GM23248 (cell line): Measurements from ENCODE around the gene TMC1. TPM values are rescaled to one million over a fixed set of nuclear protein-coding genes. Genes with fewer than 3 reads are reported as not detected.
"Not testable (repeated sequence)": the region's sequence is repeated elsewhere in the genome, so short reads cannot be mapped to it uniquely, and the experiment has no call there.

Source experiments
- DNase-seq: peaks from one replicate; pipeline ENCODE4 v3.0.0-alpha.2; 2015
- H2AFZ ChIP-seq: fragments of 200-600 bp; sonication (generic); 2 replicates; pipeline ENCODE4 v1.6.1; 2016; ENCODE audit warnings: antibody characterized with exemption
- H3F3A ChIP-seq: fragments of 200-600 bp; sonication (generic); 2 replicates; pipeline ENCODE4 v1.6.1; 2016; ENCODE audit warnings: mild to moderate bottlenecking, antibody characterized with exemption, mixed run types; ENCODE audit not compliant: insufficient read depth
- H3K27ac ChIP-seq: fragments of 200-600 bp; sonication (generic); 2 replicates; pipeline ENCODE4 v1.5.1; 2016; ENCODE audit warnings: mild to moderate bottlenecking
- H3K27me3 ChIP-seq: fragments of 200-600 bp; sonication (generic); replicated peaks from 2 replicates; pipeline ENCODE4 v1.6.1; 2016; ENCODE audit warnings: mild to moderate bottlenecking; ENCODE audit not compliant: insufficient read depth
- H3K36me3 ChIP-seq: fragments of 200-600 bp; sonication (generic); 2 replicates; pipeline ENCODE4 v1.6.1; 2016; ENCODE audit warnings: low read depth, mild to moderate bottlenecking
- H3K4me1 ChIP-seq: fragments of 200-600 bp; sonication (generic); 2 replicates; pipeline ENCODE4 v1.6.1; 2016; ENCODE audit warnings: mild to moderate bottlenecking; ENCODE audit not compliant: insufficient read depth
- H3K4me2 ChIP-seq: fragments of 200-600 bp; sonication (generic); one replicate; pipeline ENCODE4 v1.6.1; 2016; ENCODE audit warnings: mild to moderate bottlenecking; ENCODE audit not compliant: unreplicated experiment
- H3K4me3 ChIP-seq: fragments of 200-600 bp; sonication (generic); 2 replicates; pipeline ENCODE4 v1.5.1; 2016; ENCODE audit warnings: mild to moderate bottlenecking
- H3K79me2 ChIP-seq: fragments of 200-600 bp; sonication (generic); 2 replicates; pipeline ENCODE4 v1.6.1; 2016; ENCODE audit warnings: mild to moderate bottlenecking; ENCODE audit not compliant: insufficient read depth
- H3K9ac ChIP-seq: fragments of 200-600 bp; sonication (generic); 2 replicates; pipeline ENCODE4 v1.6.1; 2016; ENCODE audit warnings: mild to moderate bottlenecking
- H3K9me2 ChIP-seq: fragments of 200-600 bp; sonication (generic); 2 replicates; pipeline ENCODE4 v1.6.1; 2016; ENCODE audit warnings: mixed run types, mild to moderate bottlenecking, moderate library complexity; ENCODE audit not compliant: insufficient read depth
- H3K9me3 ChIP-seq: fragments of 200-600 bp; sonication (generic); one replicate; pipeline ENCODE4 v1.6.1; 2017; ENCODE audit warnings: low read depth
- H4K20me1 ChIP-seq: fragments of 200-600 bp; sonication (generic); 2 replicates; pipeline ENCODE4 v1.6.0; 2016; ENCODE audit not compliant: insufficient read depth
- EZH2 ChIP-seq: fragments of 200-600 bp; sonication (generic); IDR thresholded peaks from 2 replicates; pipeline ENCODE4 v1.6.1; 2018; ENCODE audit warnings: antibody characterized with exemption, mild to moderate bottlenecking; ENCODE audit not compliant: insufficient read depth, poor library complexity, severe bottlenecking
- EZH2phosphoT487 ChIP-seq: fragments of 200-600 bp; sonication (generic); IDR thresholded peaks from 2 replicates; pipeline ENCODE4 v1.6.1; 2018; ENCODE audit warnings: antibody characterized with exemption, moderate library complexity, mild to moderate bottlenecking, low read depth; ENCODE audit not compliant: insufficient read depth
- WGBS, 2 experiments: methylation state at CpG; one replicate each; pipeline ENCODE4 v1.1.6; 2015 to 2017; ENCODE audit warnings: low lambda C conversion rate in 2 of 2, low coverage in 1 of 2; ENCODE audit errors: missing lambda C conversion rate in 2 of 2; 5-methylcytosine and 5-hydroxymethylcytosine counted together
- in situ Hi-C: fragments of 300-500 bp; cut with MboI; formaldehyde crosslinking; loops from 2 replicates; pipeline ENCODE4 v1.15.0; 2020
- polyA plus RNA-seq: library from polyadenylated mRNA; unstranded; fragments of >200 nt; fragmentation: Nextera tagmentation; extraction: Ambion mirVana; gene quantifications from 2 replicates; pipeline ENCODE4 v1.2.1, GENCODE V29; 2016
- total RNA-seq: library from RNA; depleted of rRNA; stranded (reverse); fragments of >200 nt; shearing (Covaris generic); gene quantifications from 2 replicates; pipeline ENCODE4 v1.2.3, GENCODE V29; 2014

Gene TMC1
- total and polyA plus RNA-seq, 2 experiments from 2014 or later: 0.45 TPM; not detected in 1

- Histone ChIP-seq H4K20me1 (no peaks in the 10 kb centered on the region), H3K27me3 (0 out of 2 replicates have a peak, but pooled peaks cover 6% of the 10 kb centered on the region), H3K9me2 (no peaks in the 10 kb centered on the region), H2AFZ (no peak overlapping the region), H3K9ac (no peak overlapping the region), H3K9me3 (no peaks in the 10 kb centered on the region), H3K4me2 (no peak overlapping the region), H3K27ac (no peak overlapping the region), H3K4me3 (no peak overlapping the region), H3F3A (no peaks in the 10 kb centered on the region), H3K79me2 (no peaks in the 10 kb centered on the region), H3K4me1 (no peaks in the 10 kb centered on the region), H3K36me3 (no peaks in the 10 kb centered on the region)
- TF ChIP-seq EZH2phosphoT487: no peak
- TF ChIP-seq EZH2: no peak
- 77 to 80% methylated on average over 6 of the region's 6 CpGs for WGBS, 2 experiments
- DNase-seq: no peak
- in situ Hi-C loops: no loop called here
Observed at GRCh38 chr9:72836790-72837189, 315.4 kb downstream of the TMC1 start.

- H2AFZ ChIP-seq: no peak overlapping the region
- no peaks in the 10 kb centered on the region for H4K20me1 ChIP-seq
- TF ChIP-seq EZH2: no peak
- no peak for TF ChIP-seq EZH2phosphoT487
- H3K9ac ChIP-seq: no peak overlapping the region
- no peaks in the 10 kb centered on the region for H3K27me3 ChIP-seq
- WGBS, 2 experiments: 58 to 61% methylated on average over 3 of the region's 3 CpGs
- no peak overlapping the region for H3K4me3 ChIP-seq
- no peaks in the 10 kb centered on the region for H3K79me2 ChIP-seq
- no peaks in the 10 kb centered on the region for H3K4me1 ChIP-seq
- no peaks in the 10 kb centered on the region for H3K9me2 ChIP-seq
- no peak for DNase-seq
- in situ Hi-C loops: no loop called here
- no peak overlapping the region for H3K4me2 ChIP-seq
- H3K27ac ChIP-seq: no peak overlapping the region
- H3F3A ChIP-seq: no peaks in the 10 kb centered on the region
- no peaks in the 10 kb centered on the region for H3K9me3 ChIP-seq
- no peaks in the 10 kb centered on the region for H3K36me3 ChIP-seq
Observed at GRCh38 chr9:72839085-72839484, 317.7 kb downstream of the TMC1 start.

DNA sequence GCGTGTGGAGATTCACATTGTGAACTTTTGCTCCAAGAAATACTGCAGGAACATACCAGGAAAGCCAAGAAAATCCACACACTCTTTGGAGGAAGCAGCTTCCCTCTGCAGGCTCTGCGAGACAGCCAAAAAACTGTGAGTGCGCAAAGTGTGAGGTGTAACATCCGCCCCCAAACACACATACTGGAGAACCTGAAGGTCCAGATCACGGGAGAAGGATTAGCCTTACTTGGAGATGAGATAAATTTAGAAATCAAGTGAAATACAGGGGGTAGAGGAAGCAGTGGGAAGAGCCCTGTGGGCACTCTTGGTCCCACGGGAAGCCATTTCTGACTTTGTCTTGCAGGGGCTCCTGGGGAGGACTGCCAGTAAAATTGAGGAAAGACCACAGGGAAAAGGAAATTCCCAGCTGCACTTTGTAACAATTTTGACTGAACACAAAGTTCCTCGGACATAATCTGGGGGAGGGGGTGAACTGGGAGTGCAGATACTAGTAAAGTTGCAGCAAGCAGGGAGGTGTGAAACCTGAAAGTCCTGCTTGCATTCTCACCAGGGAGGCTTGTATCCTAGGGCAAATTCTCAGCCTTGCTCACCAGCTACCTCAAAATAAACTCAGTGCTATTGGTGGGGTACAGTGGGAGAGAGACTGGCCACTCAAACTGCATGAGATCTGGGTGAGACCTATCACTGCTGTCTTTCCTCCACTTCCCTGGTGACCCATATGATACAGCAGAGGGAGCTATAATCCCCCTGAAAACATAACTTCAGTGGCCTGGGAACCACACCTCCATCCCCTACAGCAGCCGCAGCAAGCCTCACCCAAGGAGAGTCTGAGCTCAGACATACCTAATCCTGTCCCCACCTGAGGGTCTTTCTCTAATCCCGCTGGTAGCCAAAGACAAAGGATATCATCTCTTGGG is 322.4 kb downstream of the TMC1 start:
- H3K9ac ChIP-seq: no peak overlapping the region
- no peak for DNase-seq
- no peak for TF ChIP-seq EZH2
- no peak for TF ChIP-seq EZH2phosphoT487
- 72% methylated on average over 9 of the region's 9 CpGs for WGBS, 2 experiments
- no peak overlapping the region for H3K27ac ChIP-seq
- H2AFZ ChIP-seq: no peak overlapping the region
- no peaks in the 10 kb centered on the region for H3K27me3 ChIP-seq
- no peaks in the 10 kb centered on the region for H3F3A ChIP-seq
- no peaks in the 10 kb centered on the region for H3K4me1 ChIP-seq
- no peak overlapping the region for H3K4me3 ChIP-seq
- no peak overlapping the region for H3K4me2 ChIP-seq
- H3K79me2 ChIP-seq: no peaks in the 10 kb centered on the region
- peaks cover 4% of the 10 kb centered on the region for H3K9me3 ChIP-seq
- H3K36me3 ChIP-seq: no peaks in the 10 kb centered on the region
- no peaks in the 10 kb centered on the region for H3K9me2 ChIP-seq
- H4K20me1 ChIP-seq: no peaks in the 10 kb centered on the region
- in situ Hi-C loops: no loop called here

DNA sequence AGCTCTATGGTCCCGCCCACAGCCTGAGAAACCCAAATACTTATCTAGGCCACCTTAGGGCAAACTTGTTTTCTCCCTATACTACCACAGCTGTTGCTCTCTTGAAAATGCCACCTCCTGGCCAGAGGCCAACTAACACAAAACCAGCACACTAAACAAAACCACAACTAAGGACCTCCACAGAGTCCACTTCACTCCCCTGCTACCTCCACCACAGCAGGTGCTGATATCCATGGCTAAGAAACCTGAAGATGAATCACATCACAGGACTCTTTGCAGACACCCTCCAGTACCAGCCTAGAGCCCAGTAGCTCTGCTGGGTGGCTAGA is 323.0 kb downstream of the TMC1 start:
- Histone ChIP-seq H3K4me1 (no peaks in the 10 kb centered on the region), H3K9ac (no peak overlapping the region), H3K4me3 (no peak overlapping the region), H4K20me1 (no peaks in the 10 kb centered on the region), H3K9me3 (peaks cover 4% of the 10 kb centered on the region), H3K9me2 (no peaks in the 10 kb centered on the region), H2AFZ (no peak overlapping the region), H3K27me3 (no peaks in the 10 kb centered on the region), H3F3A (no peaks in the 10 kb centered on the region), H3K36me3 (no peaks in the 10 kb centered on the region), H3K79me2 (no peaks in the 10 kb centered on the region), H3K27ac (no peak overlapping the region), H3K4me2 (no peak overlapping the region)
- in situ Hi-C loops: no loop called here
- TF ChIP-seq EZH2: no peak
- no peak for TF ChIP-seq EZH2phosphoT487
- 67 to 76% methylated on average over 1 of the region's 1 CpG for WGBS, 2 experiments
- no peak for DNase-seq

- H3K4me1 ChIP-seq, H3K4me3 ChIP-seq, H3K4me2 ChIP-seq, H3K27ac ChIP-seq, H3K27me3 ChIP-seq, H3K9me2 ChIP-seq, H2AFZ ChIP-seq, H3K79me2 ChIP-seq, DNase-seq, H4K20me1 ChIP-seq, in situ Hi-C loops, H3F3A ChIP-seq, H3K9me3 ChIP-seq, H3K36me3 ChIP-seq, H3K9ac ChIP-seq: not testable (repeated sequence)
- 63 to 78% methylated on average over 3 of the region's 3 CpGs for WGBS, 2 experiments
Observed at GRCh38 chr9:72845052-72845451, 323.6 kb downstream of the TMC1 start.

GRCh38 chr9:72850209-72850608 is 328.8 kb downstream of the TMC1 start:
- in situ Hi-C loops: loop anchor here (10.0 kb wide), 1 partner anchor 325 kb away; no protein-coding TSS in a partner anchor
- not testable (repeated sequence) for H3K9ac ChIP-seq, H3K27ac ChIP-seq, H3K9me2 ChIP-seq, H3K27me3 ChIP-seq, H3K4me3 ChIP-seq, DNase-seq, H2AFZ ChIP-seq, H3K4me1 ChIP-seq, H4K20me1 ChIP-seq, H3F3A ChIP-seq, H3K79me2 ChIP-seq, H3K36me3 ChIP-seq, H3K4me2 ChIP-seq, H3K9me3 ChIP-seq
- WGBS, 2 experiments: 78 to 79% methylated on average over 4 of the region's 4 CpGs
